Gastrocnemius medialis (tissue), 4 donors: ENCODE data around the gene SETBP1.

Experiments used
- CTCF ChIP-seq, 5 experiments: fragments of 450-650 bp in 3 of 5; fragments of 200-600 bp in 2 of 5; sonication (generic) in 2 of 5; IDR thresholded peaks in 4 of 5; conservative IDR thresholded peaks in 1 of 5; 1 replicate in 4 of 5; 2 replicates in 1 of 5; pipeline ENCODE4 v1.5.1; 2016 to 2019; ENCODE audit warnings: antibody characterized with exemption in 5 of 5, mild to moderate bottlenecking in 3 of 5, moderate library complexity in 3 of 5
- POLR2A ChIP-seq, 2 donors: fragments of 450-650 bp; IDR thresholded peaks; one replicate each; pipeline ENCODE4 v1.6.1; 2017; ENCODE audit warnings: antibody characterized with exemption in 2 of 2, mild to moderate bottlenecking in 2 of 2, moderate library complexity in 2 of 2

- no peak for TF ChIP-seq CTCF (IDR thresholded peaks at IDR 0.05 in 4 of 5, conservative IDR thresholded peaks at IDR 0.05 in 1 of 5)
- TF ChIP-seq POLR2A (IDR thresholded peaks at IDR 0.05): no peak
These were observed 278.3 kb downstream of the SETBP1 start for GRCh38 chr18:44959013-44959412.
